ENCODE measurements around the gene UNC5B. TPM values are rescaled to one million over a fixed set of nuclear protein-coding genes. Genes with fewer than 3 reads are reported as not detected.

The UNC5B gene
- total and polyA plus RNA-seq, 4 donors = 2.9 to 13.0 (median 8.5) TPM

- ATAC-seq (ENCODE audit: low FRiP score) (no peak), DNase-seq (no peak)
- intact Hi-C loops (cut with DNase I) = no loop called here
- Histone ChIP-seq H3K36me3 (ENCODE audit: control insufficient read depth in 1 of 2, insufficient read depth in 2 of 2, low read length in 1 of 2) (no peaks in the 10 kb centered on the region), H3K9me3 (ENCODE audit: control insufficient read depth, low read length) (peaks cover 3% of the 10 kb centered on the region), H3K4me3 (ENCODE audit: low read length in 2 of 2) (no peak overlapping the region), H3K27me3 (ENCODE audit: control insufficient read depth in 1 of 2, insufficient read depth in 2 of 2, low read length in 1 of 2) (no peaks in the 10 kb centered on the region), H3K4me1 (ENCODE audit: control insufficient read depth in 1 of 2, insufficient read depth in 2 of 2, low read length in 2 of 2) (no peaks in the 10 kb centered on the region), H3K27ac (ENCODE audit: low read depth in 1 of 2, low read length in 2 of 2) (no peak overlapping the region)
- WGBS, 2 donors = 67 to 74% methylated on average over 1 of the region's 1 CpG
These were observed 9.2 kb upstream of the UNC5B start for GRCh38 chr10:71203124-71203523.

DNA sequence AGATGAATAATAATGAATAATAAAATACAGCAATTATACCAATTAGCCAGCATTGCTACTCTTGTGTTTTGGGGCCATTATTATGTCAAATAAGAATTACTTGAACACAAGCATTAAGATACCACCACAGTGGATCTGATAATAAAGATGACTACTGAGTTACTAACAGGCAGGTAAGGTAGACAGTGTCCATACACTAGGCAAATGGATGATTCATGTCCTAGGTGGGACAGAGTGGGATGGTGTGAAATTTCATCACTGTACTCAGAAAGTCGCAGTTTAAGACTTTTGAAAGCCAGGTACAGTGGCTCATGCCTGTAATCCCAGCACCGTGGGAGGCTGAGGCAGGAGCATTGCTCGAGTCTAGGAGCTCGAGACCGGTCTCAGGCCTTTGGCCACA, 8.7 kb upstream of the UNC5B start:
- H3K9me3 ChIP-seq (ENCODE audit: control insufficient read depth, low read length) = peaks cover 2% of the 10 kb centered on the region
- 93 to 96% methylated on average over 5 of the region's 5 CpGs for WGBS, 2 donors
- no peaks in the 10 kb centered on the region for H3K4me1 ChIP-seq (ENCODE audit: control insufficient read depth in 1 of 2, insufficient read depth in 2 of 2, low read length in 2 of 2)
- H3K4me3 ChIP-seq (ENCODE audit: low read length in 2 of 2) = no peak overlapping the region
- DNase-seq = peak in 1 of 2 donors; percentile 47
- intact Hi-C loops (cut with DNase I) = no loop called here
- H3K27ac ChIP-seq (ENCODE audit: low read depth in 1 of 2, low read length in 2 of 2) = no peak overlapping the region
- ATAC-seq (ENCODE audit: low FRiP score) = no peak
- no peaks in the 10 kb centered on the region for H3K27me3 ChIP-seq (ENCODE audit: control insufficient read depth in 1 of 2, insufficient read depth in 2 of 2, low read length in 1 of 2)
- H3K36me3 ChIP-seq (ENCODE audit: control insufficient read depth in 1 of 2, insufficient read depth in 2 of 2, low read length in 1 of 2) = no peaks in the 10 kb centered on the region

GRCh38 chr10:71204746-71205145, 7.6 kb upstream of the UNC5B start:
- no peaks in the 10 kb centered on the region for H3K4me1 ChIP-seq (ENCODE audit: control insufficient read depth in 1 of 2, insufficient read depth in 2 of 2, low read length in 2 of 2)
- no peak overlapping the region for H3K4me3 ChIP-seq (ENCODE audit: low read length in 2 of 2)
- DNase-seq (no peak), ATAC-seq (ENCODE audit: low FRiP score) (no peak)
- WGBS, 2 donors = 31 to 69% methylated on average over 2 of the region's 2 CpGs
- no peaks in the 10 kb centered on the region for H3K27me3 ChIP-seq (ENCODE audit: control insufficient read depth in 1 of 2, insufficient read depth in 2 of 2, low read length in 1 of 2)
- no peak overlapping the region for H3K27ac ChIP-seq (ENCODE audit: low read depth in 1 of 2, low read length in 2 of 2)
- H3K36me3 ChIP-seq (ENCODE audit: control insufficient read depth in 1 of 2, insufficient read depth in 2 of 2, low read length in 1 of 2) = no peaks in the 10 kb centered on the region
- intact Hi-C loops (cut with DNase I) = loop anchor here in 1 of 2 donors (5.0 kb wide), 1 partner anchor 83 kb away; no protein-coding TSS in a partner anchor
- no peaks in the 10 kb centered on the region for H3K9me3 ChIP-seq (ENCODE audit: control insufficient read depth, low read length)

DNA sequence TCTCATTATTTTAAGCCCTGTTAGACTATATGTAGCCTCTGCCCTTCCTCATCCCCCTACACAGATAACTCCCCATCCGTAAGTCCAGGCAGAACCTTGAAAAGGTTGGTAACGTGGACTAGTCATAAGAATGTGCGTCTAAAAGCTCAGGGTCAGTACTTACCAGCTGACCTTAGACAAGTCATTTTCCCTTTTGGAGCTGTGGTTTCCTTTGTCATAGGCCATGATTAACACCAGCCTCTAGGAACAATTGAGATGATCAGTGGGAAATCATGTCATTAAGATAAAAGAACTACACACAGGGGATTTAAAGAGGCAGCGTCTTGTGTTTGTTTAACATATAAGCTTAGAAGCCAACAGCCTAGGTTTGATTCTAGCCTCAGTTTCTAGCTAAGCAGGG, 6.9 kb upstream of the UNC5B start:
- intact Hi-C loops (cut with DNase I) = loop anchor here in 1 of 2 donors (5.0 kb wide), 1 partner anchor 82 kb away; no protein-coding TSS in a partner anchor
- WGBS, 2 donors = 69 to 82% methylated on average over 4 of the region's 4 CpGs
- Histone ChIP-seq H3K9me3 (ENCODE audit: control insufficient read depth, low read length) (no peaks in the 10 kb centered on the region), H3K27me3 (ENCODE audit: control insufficient read depth in 1 of 2, insufficient read depth in 2 of 2, low read length in 1 of 2) (no peaks in the 10 kb centered on the region), H3K27ac (ENCODE audit: low read depth in 1 of 2, low read length in 2 of 2) (no peak overlapping the region), H3K4me1 (ENCODE audit: control insufficient read depth in 1 of 2, insufficient read depth in 2 of 2, low read length in 2 of 2) (no peaks in the 10 kb centered on the region), H3K36me3 (ENCODE audit: control insufficient read depth in 1 of 2, insufficient read depth in 2 of 2, low read length in 1 of 2) (no peaks in the 10 kb centered on the region), H3K4me3 (ENCODE audit: low read length in 2 of 2) (no peak overlapping the region)
- ATAC-seq (ENCODE audit: low FRiP score) = no peak
- no peak for DNase-seq

DNA sequence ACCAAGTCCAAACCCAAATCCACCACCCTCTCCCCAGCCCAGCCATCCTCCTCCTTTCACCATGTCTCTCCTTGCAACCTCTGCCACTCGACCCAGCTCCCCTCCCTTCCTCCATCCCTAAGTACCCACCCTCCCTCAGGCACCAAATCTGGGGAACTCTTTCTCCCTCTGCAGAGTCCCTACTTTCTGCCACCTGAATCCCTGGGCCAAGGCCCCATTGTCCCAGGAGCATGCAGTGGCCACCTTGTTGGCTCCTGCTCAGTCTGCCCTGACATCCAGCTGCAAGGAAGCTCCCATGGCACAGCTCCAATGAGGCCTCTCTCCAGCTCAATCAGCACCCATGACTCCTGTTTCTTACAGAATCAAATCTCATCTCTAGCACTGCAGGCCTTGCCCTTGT, 5.5 kb upstream of the UNC5B start:
- DNase-seq (peak in 1 of 2 donors; percentile 38), ATAC-seq (ENCODE audit: low FRiP score) (no peak)
- no peaks in the 10 kb centered on the region for H3K4me1 ChIP-seq (ENCODE audit: control insufficient read depth in 1 of 2, insufficient read depth in 2 of 2, low read length in 2 of 2)
- H3K9me3 ChIP-seq (ENCODE audit: control insufficient read depth, low read length) = no peaks in the 10 kb centered on the region
- H3K27me3 ChIP-seq (ENCODE audit: control insufficient read depth in 1 of 2, insufficient read depth in 2 of 2, low read length in 1 of 2) = no peaks in the 10 kb centered on the region
- intact Hi-C loops (cut with DNase I) = loop anchor here in 1 of 2 donors (5.0 kb wide), 1 partner anchor 80 kb away; no protein-coding TSS in a partner anchor
- H3K4me3 ChIP-seq (ENCODE audit: low read length in 2 of 2) = no peak overlapping the region
- 71 to 95% methylated on average over 1 of the region's 1 CpG for WGBS, 2 donors
- no peaks in the 10 kb centered on the region for H3K36me3 ChIP-seq (ENCODE audit: control insufficient read depth in 1 of 2, insufficient read depth in 2 of 2, low read length in 1 of 2)
- H3K27ac ChIP-seq (ENCODE audit: low read depth in 1 of 2, low read length in 2 of 2) = no peak overlapping the region

DNA sequence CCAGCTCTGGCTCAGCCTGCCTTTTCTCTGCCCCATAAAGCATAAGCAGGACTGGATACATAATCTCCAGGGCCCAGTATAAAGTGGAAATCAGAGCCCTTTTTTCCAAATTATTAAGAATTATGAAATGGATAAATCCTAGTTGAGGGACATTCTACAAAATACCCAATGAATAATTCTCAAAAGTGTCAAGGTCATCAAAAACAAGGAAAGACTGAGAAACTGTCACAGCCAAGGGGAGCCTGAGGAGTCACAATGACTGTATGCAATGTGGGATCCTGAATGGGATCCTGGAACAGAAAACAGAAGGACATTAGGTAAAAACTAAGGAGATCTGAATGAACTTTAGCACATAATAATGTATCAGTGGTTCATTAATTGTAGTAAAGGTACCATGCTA, 4.8 kb upstream of the UNC5B start:
- Histone ChIP-seq H3K4me1 (ENCODE audit: control insufficient read depth in 1 of 2, insufficient read depth in 2 of 2, low read length in 2 of 2) (no peaks in the 10 kb centered on the region), H3K36me3 (ENCODE audit: control insufficient read depth in 1 of 2, insufficient read depth in 2 of 2, low read length in 1 of 2) (no peaks in the 10 kb centered on the region), H3K4me3 (ENCODE audit: low read length in 2 of 2) (no peak overlapping the region), H3K9me3 (ENCODE audit: control insufficient read depth, low read length) (no peaks in the 10 kb centered on the region), H3K27ac (ENCODE audit: low read depth in 1 of 2, low read length in 2 of 2) (no peak overlapping the region), H3K27me3 (ENCODE audit: control insufficient read depth in 1 of 2, insufficient read depth in 2 of 2, low read length in 1 of 2) (no peaks in the 10 kb centered on the region)
- ATAC-seq (ENCODE audit: low FRiP score) = no peak
- intact Hi-C loops (cut with DNase I) = loop anchor here in 1 of 2 donors (5.0 kb wide), 1 partner anchor 80 kb away; no protein-coding TSS in a partner anchor
- DNase-seq = no peak

DNA sequence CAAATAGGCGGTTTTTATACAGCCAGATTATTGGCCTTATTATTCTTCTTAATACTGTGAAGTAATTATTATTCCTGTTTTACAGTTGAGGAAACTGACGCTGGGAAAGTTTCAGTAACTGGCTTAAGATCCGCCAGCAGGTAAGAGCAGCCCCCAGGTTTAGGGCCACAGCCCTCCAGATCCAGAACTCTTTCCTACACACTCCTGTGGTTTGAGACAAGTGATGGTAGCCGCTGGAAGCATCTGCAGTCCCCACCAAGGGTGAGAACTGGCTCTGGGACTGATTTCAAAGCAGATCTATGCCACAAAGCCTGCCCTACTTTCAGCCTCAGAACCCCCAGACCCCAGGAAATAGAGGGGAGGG, 3.0 kb upstream of the UNC5B start:
- WGBS, 2 donors = 56 to 59% methylated on average over 4 of the region's 4 CpGs
- DNase-seq (no peak), ATAC-seq (ENCODE audit: low FRiP score) (no peak)
- Histone ChIP-seq H3K9me3 (ENCODE audit: control insufficient read depth, low read length) (no peaks in the 10 kb centered on the region), H3K27me3 (ENCODE audit: control insufficient read depth in 1 of 2, insufficient read depth in 2 of 2, low read length in 1 of 2) (no peaks in the 10 kb centered on the region), H3K4me3 (ENCODE audit: low read length in 2 of 2) (no peak overlapping the region), H3K27ac (ENCODE audit: low read depth in 1 of 2, low read length in 2 of 2) (no peak overlapping the region), H3K36me3 (ENCODE audit: control insufficient read depth in 1 of 2, insufficient read depth in 2 of 2, low read length in 1 of 2) (no peaks in the 10 kb centered on the region), H3K4me1 (ENCODE audit: control insufficient read depth in 1 of 2, insufficient read depth in 2 of 2, low read length in 2 of 2) (peaks cover 0 to 1% of the 10 kb centered on the region in 2 donors)
- intact Hi-C loops (cut with DNase I) = loop anchor here (1.0 to 5.0 kb wide), 4 partner anchors 59 to 283 kb away; no protein-coding TSS in a partner anchor

DNA sequence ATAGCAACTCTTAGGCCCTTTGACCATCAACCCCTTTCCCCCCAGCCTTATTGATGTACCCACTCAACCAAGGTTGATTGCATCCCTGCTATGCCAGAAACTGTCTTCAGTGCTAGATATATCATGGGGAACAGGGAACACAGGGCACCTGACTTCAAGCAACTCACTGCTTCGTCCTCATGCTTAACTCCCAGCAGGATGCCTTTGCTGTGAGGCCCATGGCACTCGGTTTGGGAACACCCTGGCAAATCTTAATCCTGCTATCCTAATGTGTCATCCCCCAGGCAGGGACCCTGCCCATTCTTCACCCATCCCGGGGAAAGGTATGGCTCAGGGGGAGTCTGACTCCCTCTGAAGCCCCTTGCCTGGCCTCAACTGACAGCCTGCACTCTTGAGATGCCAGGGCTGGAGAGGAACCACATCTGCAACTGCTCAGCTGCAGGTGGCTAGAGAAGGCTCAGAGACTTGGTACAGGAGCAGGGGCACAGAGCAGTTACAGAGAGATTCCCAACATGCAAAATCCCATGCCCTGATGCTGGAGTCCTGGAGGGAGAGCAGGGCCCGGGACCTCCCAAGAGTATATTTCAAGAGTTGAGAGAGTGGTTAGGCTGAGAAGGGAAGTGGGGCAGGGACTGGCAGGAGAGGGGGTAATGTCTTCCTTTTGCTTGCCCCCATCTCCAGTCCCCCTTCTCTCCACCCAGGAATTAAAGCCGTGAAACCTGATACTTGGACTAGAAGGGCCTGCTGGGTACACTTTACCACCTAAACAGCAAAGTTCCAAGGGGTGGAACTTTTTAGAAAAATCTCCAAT, 2.4 kb upstream of the UNC5B start:
- H3K27me3 ChIP-seq (ENCODE audit: control insufficient read depth in 1 of 2, insufficient read depth in 2 of 2, low read length in 1 of 2) = no peaks in the 10 kb centered on the region
- WGBS, 2 donors = 75% methylated on average over 5 of the region's 5 CpGs
- ATAC-seq (ENCODE audit: low FRiP score) (no peak), DNase-seq (peak in 1 of 2 donors; percentile 34)
- no peaks in the 10 kb centered on the region for H3K36me3 ChIP-seq (ENCODE audit: control insufficient read depth in 1 of 2, insufficient read depth in 2 of 2, low read length in 1 of 2)
- intact Hi-C loops (cut with DNase I) = loop anchor here (1.0 to 5.0 kb wide), 6 partner anchors 57 to 285 kb away; no protein-coding TSS in a partner anchor
- peaks cover 0 to 3% of the 10 kb centered on the region in 2 donors for H3K4me1 ChIP-seq (ENCODE audit: control insufficient read depth in 1 of 2, insufficient read depth in 2 of 2, low read length in 2 of 2)
- H3K27ac ChIP-seq (ENCODE audit: low read depth in 1 of 2, low read length in 2 of 2) = no peak overlapping the region
- H3K4me3 ChIP-seq (ENCODE audit: low read length in 2 of 2) = no peak overlapping the region
- no peaks in the 10 kb centered on the region for H3K9me3 ChIP-seq (ENCODE audit: control insufficient read depth, low read length)

DNA sequence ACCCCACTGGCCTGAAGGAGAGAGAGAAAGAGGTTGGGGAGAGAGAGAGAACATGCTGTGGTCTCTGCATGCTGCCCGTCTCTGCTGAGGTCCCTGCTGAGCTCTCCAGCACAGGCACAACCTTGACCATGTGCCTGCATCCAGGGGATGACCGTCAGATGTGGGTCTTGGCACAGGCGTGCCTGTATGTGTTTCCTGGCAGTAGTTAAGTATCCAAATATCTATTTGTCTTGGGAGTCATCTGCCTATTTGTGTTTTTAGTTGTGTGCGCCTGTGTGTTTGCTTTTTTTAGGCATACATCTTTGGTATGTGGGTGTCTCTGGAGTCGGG, 1.9 kb upstream of the UNC5B start:
- 51 to 58% methylated on average over 5 of the region's 5 CpGs for WGBS, 2 donors
- no peak overlapping the region for H3K27ac ChIP-seq (ENCODE audit: low read depth in 1 of 2, low read length in 2 of 2)
- no peaks in the 10 kb centered on the region for H3K27me3 ChIP-seq (ENCODE audit: control insufficient read depth in 1 of 2, insufficient read depth in 2 of 2, low read length in 1 of 2)
- H3K9me3 ChIP-seq (ENCODE audit: control insufficient read depth, low read length) = no peaks in the 10 kb centered on the region
- H3K4me1 ChIP-seq (ENCODE audit: control insufficient read depth in 1 of 2, insufficient read depth in 2 of 2, low read length in 2 of 2) = peaks cover 0 to 3% of the 10 kb centered on the region in 2 donors
- DNase-seq (peak in 1 of 2 donors; percentile 42), ATAC-seq (ENCODE audit: low FRiP score) (no peak)
- intact Hi-C loops (cut with DNase I) = loop anchor here in 1 of 2 donors (2.0 to 5.0 kb wide), 2 partner anchors 57 to 286 kb away; no protein-coding TSS in a partner anchor
- H3K4me3 ChIP-seq (ENCODE audit: low read length in 2 of 2) = no peak overlapping the region
- no peaks in the 10 kb centered on the region for H3K36me3 ChIP-seq (ENCODE audit: control insufficient read depth in 1 of 2, insufficient read depth in 2 of 2, low read length in 1 of 2)
